Glomerular endothelial cell (primary cell): ENCODE results near the gene ENTPD7. TPM values are rescaled to one million over a fixed set of nuclear protein-coding genes. Genes with fewer than 3 reads are reported as not detected.
"Not testable (repeated sequence)": the region's sequence is repeated elsewhere in the genome, so short reads cannot be mapped to it uniquely, and the experiment has no call there.

Source experiments
- DNase-seq: peaks from one replicate; pipeline ENCODE4 v3.0.0-alpha.2; 2011; ENCODE audit warnings: low read depth, low spot score; ENCODE audit errors: extremely low read depth
- total RNA-seq: library from RNA; depleted of rRNA; stranded (reverse); fragments of >200 nt; gene quantifications from 2 replicates; pipeline ENCODE4 v1.2.3, GENCODE V29; 2015

The ENTPD7 gene
- total RNA-seq = 15.4 and 20.7 TPM in 2 replicates

GRCh38 chr10:99659031-99659867, at the start of gene ENTPD7:
TSS of gene ENTPD7 (plus strand) at chr10:99659509. CDS start at chr10:99659957, 448 bp downstream.
- DNase-seq = no peak

GRCh38 chr10:99610221-99610620, 49.1 kb upstream of the ENTPD7 start:
- no peak for DNase-seq

DNA sequence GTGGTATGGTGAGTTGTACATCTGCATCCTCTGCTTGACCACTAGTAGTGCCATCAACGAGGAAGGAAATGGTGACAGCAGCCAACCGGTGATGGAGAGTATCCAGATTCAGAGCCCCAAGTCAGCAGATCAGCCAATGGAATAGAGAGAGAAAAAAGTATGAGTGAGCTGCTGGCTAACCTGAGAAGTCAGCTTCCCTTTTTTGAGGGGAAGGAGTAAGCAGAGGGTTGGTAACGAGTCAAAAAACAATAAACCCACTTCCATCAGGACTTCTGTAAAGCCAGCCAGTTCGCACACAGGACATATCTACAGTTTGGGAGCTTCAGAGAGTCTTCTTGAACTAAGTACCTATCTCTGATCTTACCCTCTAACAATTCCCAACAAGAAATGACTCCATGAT, 48.0 kb upstream of the ENTPD7 start:
- DNase-seq = no peak

GRCh38 chr10:99612167-99612831, 47.0 kb upstream of the ENTPD7 start:
- no peak for DNase-seq

- DNase-seq = no peak
These were observed 43.9 kb upstream of the ENTPD7 start for GRCh38 chr10:99615426-99615825.

- DNase-seq = no peak
These were observed 41.6 kb upstream of the ENTPD7 start for GRCh38 chr10:99617696-99618095.

- DNase-seq = no peak
These were observed 40.1 kb upstream of the ENTPD7 start for GRCh38 chr10:99619090-99619800.

- peak; percentile 99 for DNase-seq
These were observed 39.2 kb upstream of the ENTPD7 start, which contains the start of gene SLC25A28 for GRCh38 chr10:99619851-99620710. TSS of gene SLC25A28 (minus strand) at chr10:99620439. CDS start at chr10:99620335, 104 bp downstream.

DNA sequence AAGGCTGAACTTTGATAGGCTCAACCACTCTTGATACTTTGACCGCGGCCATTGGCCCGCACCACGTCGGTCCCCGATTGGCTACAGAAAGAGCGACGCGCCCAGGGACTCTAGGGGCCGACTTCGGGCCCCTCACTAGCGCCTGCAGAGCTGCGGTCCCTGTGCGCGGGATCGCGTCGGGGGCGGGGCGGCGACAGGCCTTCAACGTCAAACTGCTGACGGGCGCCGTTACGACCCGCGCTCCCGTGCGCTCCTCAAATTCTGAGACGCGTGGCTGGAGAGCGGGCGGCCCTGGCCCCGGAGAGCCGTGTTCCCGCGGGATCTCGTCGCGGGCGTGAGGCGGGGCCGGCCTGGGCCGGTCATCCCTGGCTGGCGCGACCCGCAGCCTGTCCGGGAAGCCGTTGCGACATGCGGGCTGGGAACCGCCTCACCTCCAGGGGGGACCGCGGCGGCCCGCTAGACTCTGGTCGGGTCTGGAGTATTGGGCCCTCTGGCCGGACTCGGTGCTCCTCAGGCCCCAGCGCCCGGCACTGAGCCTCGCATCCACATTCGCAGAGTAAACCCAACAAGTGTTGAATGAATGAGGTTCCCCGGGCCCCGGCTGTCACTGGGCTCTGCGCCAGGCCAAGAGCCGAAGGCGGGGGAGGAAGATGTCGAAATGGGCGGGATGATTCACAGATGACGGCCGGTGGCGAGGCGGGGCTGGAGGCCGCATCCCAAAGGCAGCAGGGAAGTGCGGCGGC, 38.4 kb upstream of the ENTPD7 start:
- DNase-seq = peak; percentile 45

DNA sequence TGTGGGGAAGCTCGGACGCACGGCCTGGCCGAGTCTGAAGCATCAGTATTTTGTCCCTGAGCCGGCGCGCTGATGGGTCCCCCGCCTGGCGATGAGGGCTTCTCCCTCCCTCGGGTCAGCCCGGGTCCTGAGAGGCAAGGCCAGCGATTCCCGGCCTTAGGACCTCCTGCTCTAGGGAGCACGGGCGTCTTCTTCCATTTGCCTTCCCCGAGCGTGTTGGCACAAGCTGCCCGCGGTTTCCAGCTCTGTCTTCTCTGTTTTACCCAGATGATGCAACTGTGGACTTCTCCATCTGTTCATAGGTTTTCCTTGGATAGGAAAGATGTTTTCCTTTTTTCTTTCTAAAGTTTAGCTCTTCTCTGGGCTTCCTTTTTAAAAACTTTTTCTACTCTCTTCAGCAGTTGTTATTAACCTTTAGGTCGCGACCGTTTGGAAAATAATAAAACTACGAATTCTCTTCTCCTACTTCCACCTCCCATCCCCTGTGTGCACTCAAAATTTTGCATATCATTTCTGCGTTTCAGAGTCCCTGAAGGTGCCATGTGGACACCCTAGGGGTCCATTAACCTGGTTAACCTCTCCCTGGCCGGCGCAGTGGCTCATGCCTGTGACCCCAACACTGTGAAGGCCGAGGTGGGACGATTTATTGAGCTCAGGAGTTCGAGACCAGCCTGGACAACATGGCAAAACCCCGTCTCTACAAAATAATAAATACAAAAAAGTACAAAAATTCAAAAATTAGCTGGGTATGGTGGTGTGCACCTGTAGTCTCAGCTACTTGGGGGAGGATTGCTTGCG, 37.7 kb upstream of the ENTPD7 start:
- DNase-seq = no peak

DNA sequence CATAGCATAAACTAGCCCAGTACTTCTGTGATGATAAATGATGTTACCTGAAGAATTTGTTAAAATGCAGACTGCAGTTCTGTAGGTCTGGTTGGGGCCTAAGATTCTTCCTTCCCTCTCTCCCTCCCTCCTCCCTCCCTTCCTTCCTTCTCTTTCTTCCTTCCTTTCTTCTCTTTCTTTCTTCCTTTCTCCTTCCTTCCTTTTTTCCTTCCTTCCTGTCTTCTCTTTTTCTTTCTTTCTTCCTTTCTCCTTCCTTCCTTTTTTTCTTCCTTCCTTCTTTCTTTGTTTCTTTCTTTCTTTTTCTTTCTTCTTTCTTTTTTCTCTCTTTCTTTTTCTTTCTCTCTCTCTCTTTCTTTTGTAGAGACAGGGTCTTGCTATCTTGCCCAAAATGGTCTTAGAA, 35.4 kb upstream of the ENTPD7 start:
- DNase-seq = no peak

- not testable (repeated sequence) for DNase-seq
These were observed 34.2 kb upstream of the ENTPD7 start for GRCh38 chr10:99625124-99625523.

DNA sequence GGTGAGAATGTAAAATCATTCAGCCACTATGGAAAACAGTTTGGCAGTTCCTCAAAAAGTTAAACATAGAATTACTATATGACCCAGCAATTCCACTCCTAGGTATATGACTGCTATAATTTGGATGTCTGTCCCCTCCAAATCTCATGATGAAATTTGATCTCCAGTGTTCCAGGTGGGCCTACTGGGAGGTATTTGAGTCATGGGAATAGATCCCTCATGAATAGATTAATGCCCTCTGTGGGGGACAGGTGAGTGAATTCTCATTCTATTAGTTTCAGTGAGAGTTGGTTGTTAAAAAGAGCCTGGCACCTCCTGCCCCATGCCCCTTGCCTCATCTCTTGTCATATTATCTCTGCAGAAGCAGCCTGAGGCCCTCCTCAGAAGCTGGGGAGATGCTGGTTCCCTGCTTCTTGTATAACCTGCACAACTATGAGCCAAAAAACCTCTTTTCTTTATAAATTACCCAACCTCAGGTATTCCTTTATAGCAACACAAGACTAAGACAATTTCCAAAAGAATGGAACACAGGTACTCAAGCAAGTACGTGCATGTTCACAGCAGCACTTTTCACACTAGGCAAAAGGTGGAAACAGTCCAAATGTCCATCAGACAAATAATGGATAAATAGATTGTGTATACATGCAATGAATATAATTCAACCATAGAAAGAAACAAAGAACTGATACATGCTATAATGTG, 30.2 kb upstream of the ENTPD7 start:
- no peak for DNase-seq

GRCh38 chr10:99629625-99629978, 29.7 kb upstream of the ENTPD7 start:
- DNase-seq = no peak

DNA sequence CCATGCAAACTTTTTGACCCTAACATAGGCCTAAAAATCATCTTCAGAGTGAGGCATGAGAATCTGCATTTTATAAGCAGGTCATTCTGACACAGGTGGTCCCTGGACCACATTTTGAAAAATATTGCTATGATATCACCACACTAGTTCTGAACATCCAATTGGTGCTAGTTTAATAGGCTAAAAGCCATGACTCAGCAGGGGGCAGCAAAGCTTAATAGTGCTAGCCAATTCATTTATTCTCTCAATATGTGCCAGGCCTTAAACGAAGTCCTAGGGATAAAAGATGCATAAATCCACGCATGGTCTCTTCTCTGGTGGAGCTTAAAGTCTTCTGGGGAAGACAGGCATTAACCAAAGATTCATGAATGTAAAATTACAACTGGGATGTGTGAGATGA, 28.9 kb upstream of the ENTPD7 start:
- DNase-seq = no peak

GRCh38 chr10:99630991-99631390, 28.3 kb upstream of the ENTPD7 start:
- no peak for DNase-seq

DNA sequence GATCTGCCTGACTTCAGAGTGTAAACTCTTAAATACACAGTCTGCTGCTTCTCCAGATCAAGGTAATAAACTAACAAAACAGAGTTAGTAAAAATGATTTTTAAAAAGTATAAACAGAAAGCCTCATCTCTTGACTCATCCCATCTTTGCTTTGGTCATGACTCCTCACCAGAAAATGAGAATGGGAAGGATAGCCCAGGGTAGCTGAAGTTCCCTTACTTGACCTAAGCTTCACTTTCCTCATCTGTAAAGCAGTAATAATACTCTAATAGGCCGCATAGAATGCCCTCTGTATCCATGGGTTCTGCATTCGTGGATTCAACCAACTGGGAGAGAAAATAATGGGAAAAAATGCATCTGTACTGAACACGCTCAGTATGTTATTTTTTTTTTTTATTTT, 27.8 kb upstream of the ENTPD7 start:
- DNase-seq = no peak

GRCh38 chr10:99633832-99634231, 25.5 kb upstream of the ENTPD7 start:
- no peak for DNase-seq
